ENCODE measurements around the gene GPM6B. TPM values are rescaled to one million over a fixed set of nuclear protein-coding genes. Genes with fewer than 3 reads are reported as not detected.

The GPM6B gene
- total RNA-seq, 1 donor, result 10.4 TPM

DNA sequence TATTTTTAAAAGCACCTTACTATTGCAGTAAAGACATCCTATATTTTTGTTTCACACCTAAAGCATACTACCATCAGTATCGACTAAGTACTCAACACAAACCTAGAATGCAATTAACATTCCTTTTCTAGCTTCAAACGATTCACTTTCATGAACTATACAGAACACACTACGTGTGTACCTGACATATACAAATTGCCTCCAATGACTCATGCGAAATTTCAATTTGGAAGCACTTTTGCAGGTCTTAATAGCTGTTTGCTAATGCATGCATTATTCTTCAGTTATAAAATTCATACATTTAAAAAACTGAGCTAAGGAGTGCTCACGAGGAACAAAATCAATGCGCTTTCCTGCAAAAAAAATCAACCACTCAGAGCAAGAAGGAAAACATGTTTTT, 19.7 kb upstream of the GPM6B start:
- TF ChIP-seq, protein P1, sequence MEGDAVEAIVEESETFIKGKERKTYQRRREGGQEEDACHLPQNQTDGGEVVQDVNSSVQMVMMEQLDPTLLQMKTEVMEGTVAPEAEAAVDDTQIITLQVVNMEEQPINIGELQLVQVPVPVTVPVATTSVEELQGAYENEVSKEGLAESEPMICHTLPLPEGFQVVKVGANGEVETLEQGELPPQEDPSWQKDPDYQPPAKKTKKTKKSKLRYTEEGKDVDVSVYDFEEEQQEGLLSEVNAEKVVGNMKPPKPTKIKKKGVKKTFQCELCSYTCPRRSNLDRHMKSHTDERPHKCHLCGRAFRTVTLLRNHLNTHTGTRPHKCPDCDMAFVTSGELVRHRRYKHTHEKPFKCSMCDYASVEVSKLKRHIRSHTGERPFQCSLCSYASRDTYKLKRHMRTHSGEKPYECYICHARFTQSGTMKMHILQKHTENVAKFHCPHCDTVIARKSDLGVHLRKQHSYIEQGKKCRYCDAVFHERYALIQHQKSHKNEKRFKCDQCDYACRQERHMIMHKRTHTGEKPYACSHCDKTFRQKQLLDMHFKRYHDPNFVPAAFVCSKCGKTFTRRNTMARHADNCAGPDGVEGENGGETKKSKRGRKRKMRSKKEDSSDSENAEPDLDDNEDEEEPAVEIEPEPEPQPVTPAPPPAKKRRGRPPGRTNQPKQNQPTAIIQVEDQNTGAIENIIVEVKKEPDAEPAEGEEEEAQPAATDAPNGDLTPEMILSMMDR (IDR thresholded peaks at IDR 0.05; ENCODE audit: insufficient read depth, low read length), result no peak
- H3K4me3 ChIP-seq (ENCODE audit: low read depth, low read length), result no peak overlapping the region
- no peak for DNase-seq (ENCODE audit: low read depth)

DNA sequence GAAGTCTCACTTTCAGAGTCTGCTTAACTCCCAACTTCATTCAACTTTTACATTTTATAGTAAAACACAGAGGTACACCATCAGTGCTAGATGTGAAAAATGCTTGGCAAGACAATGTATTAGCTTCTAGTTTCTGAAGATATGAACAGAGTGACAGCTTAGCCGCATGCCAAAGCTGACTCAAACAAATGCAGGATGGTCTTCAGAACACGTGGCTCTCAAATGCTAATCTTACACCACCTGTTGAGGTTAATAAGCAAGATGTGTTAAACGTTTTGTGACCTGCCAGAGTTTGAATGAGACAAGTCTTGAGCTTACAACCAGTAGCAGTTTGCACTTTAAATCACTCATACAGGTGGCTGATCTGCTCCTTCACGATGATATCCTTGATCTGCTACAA, 18.9 kb upstream of the GPM6B start:
- no peak for DNase-seq (ENCODE audit: low read depth)
- H3K4me3 ChIP-seq (ENCODE audit: low read depth, low read length), result no peak overlapping the region
- TF ChIP-seq, protein P1 (IDR thresholded peaks at IDR 0.05; ENCODE audit: insufficient read depth, low read length), result no peak

DNA sequence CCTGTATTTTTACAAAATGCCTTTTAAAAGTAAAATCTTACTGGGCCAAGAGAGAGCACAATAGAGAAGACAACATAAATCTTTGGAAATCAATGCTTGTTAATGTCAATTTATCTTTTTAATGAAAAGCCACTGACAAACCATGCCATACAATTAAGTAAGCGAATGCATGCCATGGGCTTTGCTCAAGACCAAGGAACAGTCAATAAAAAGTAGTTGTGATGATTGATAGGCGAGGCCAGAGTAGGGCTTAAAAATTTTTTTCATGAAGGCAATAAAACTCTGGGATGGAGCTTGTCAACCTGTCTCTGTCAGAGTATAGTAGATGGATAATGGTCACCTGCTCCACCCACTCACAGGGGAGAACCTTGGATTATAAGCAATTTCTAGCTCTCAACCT, 17.5 kb upstream of the GPM6B start:
- H3K4me3 ChIP-seq (ENCODE audit: low read depth, low read length), result no peak overlapping the region
- no peak for DNase-seq (ENCODE audit: low read depth)
- TF ChIP-seq, protein P1 (IDR thresholded peaks at IDR 0.05; ENCODE audit: insufficient read depth, low read length), result no peak

DNA sequence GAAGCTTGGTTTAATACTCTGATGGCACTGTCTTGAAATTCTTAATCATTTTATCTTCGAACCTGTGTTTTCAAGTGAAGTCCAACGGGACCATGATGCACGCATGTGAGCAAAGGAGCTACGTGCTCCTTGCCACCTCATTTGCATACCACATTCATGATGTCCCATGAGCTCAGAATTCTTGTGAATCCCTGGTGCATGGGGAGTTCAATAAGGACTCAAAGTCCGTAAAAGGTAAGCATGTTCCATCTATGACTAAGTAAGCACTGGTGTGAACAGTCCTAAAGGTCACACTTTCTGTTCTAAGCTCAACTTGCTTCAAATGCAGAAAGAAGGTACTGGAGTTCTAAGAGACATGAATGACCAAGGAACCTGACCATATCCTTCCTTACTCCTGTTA, 13.1 kb upstream of the GPM6B start:
- TF ChIP-seq, protein P1 (IDR thresholded peaks at IDR 0.05; ENCODE audit: insufficient read depth, low read length), result no peak
- no peak for DNase-seq (ENCODE audit: low read depth)
- H3K4me3 ChIP-seq (ENCODE audit: low read depth, low read length), result no peak overlapping the region

DNA sequence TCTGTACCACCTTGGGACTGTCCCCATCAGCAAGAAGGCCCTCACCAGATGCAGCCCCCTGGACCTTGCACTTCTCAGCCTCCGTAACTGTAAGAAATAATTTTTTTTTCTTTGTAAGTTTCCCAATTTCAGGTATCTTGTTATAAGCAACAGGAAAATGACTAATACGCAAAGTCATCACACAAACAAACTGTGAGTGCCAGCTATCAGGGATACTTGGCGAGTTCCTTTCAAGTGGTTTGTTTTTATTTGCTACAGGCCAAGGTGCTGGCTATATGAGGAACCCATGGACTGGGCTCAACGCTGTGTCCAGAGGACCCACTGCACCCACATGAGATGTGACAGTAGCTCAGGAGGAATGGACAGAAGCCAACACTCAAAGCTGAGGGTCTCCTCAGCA, 11.5 kb upstream of the GPM6B start:
- DNase-seq (ENCODE audit: low read depth), result no peak
- TF ChIP-seq, protein P1 (IDR thresholded peaks at IDR 0.05; ENCODE audit: insufficient read depth, low read length), result no peak
- H3K4me3 ChIP-seq (ENCODE audit: low read depth, low read length), result no peak overlapping the region

DNA sequence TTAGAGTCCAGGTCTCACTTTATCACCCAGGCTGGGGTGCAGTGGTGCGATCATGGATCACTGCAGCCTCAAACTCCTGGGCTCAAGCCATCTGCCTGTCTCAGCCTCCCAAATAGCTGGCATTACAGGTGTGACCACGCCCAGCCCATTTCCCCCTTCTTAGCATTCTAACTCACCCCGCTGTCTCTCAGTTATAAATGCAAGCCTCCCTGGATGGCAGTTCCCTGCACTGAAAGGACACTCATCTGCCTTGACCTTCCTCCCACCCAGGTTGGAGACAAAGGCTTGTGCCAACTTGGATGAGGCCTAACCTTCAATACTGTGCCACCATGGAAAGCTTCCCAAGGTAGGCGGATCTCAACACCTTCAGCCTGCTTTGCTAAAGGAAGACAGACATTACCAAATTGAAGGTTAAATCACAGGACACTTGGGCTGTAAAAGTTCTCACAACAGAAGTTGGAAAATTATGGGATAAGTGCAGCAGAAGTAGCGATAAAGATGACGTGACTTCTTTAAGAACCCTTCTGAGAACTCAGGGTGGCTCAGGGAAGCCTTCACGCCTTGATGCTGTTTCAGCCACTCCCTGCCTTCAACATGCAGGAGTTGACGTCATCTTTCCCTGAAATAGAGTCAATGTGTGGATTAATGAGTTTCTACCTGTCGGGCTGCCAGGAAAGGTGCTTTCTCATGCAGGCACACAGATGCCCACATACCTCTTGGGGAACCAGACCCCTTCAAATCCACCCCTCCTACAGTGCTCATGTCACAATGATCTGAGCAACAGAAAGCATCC, 10.6 kb upstream of the GPM6B start:
- H3K4me3 ChIP-seq (ENCODE audit: low read depth, low read length), result no peak overlapping the region
- TF ChIP-seq, protein P1 (IDR thresholded peaks at IDR 0.05; ENCODE audit: insufficient read depth, low read length), result no peak
- no peak for DNase-seq (ENCODE audit: low read depth)

DNA sequence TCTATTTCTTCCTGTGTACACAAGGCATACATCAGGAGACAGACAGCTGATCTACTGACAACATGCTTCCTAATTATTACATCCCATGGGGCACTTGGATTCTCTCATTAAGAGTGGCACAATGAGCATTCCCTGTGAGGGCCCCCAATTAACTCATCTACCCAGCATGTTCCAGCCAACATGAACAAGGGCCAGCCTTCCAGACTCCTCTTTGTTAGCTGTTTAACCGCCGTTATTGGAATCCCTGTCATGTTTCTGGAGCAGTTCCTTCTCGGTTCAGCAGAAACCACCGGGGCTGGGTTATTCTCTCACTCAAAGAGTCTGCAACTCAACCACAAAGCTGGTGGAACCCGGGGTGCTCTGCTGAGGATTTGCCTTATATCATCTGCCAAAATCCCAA, 9.9 kb upstream of the GPM6B start:
- H3K4me3 ChIP-seq (ENCODE audit: low read depth, low read length), result no peak overlapping the region
- TF ChIP-seq, protein P1 (IDR thresholded peaks at IDR 0.05; ENCODE audit: insufficient read depth, low read length), result no peak
- DNase-seq (ENCODE audit: low read depth), result no peak

Measured in fibroblast of the aortic adventitia (primary cell).